NCI-H526 (cell line): ENCODE measurements around the gene TTC32.
A peak's percentile ranks its signal among the peaks of the same experiment; 100 is the strongest.
"Not testable (repeated sequence)": the region's sequence is repeated elsewhere in the genome, so short reads cannot be mapped to it uniquely, and the experiment has no call there.

Experiments used
- DNase-seq, 2 experiments: peaks; one replicate each; lab custom pipeline; 2025; lab: John Stamatoyannopoulos, UW

Gene TTC32

GRCh38 chr2:19899985-19900930, 1.5 kb downstream of the TTC32 start:
- DNase-seq = peak in 1 of 2 experiments; percentile 43

DNA sequence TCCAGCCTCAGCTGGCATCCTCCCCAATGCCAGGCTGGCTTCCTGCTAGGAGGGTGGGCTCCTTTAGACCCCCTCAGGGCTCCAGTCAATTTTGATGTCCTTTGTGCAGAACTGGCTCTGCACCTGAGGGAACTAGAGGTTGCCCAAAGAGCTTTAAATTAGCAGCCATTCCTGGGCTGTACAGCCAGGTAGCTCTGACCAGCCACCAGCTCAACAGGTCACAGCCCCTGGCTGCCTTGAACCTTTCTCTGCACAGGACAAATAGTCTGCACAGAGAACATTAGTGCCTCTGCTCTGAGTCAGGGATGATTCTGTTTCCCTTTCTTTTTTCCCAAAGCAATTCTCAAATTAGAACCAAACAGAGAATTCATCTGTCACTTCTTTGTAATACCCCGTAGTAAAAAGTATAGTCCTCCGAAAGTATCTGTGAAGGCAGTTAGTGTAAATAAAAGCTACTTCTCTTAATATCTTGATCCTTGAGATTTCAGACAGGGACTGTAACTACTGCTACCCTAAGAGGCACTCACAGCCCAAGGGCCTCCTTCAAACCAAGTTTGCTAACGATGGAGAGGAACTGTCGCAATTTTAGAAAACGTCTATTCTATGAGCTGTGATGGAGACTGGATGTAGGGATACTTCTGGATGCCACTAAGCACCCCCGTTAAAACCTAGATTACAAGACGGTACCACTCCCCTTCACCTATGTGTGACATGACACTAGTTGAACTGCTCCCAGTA, 3.0 kb downstream of the TTC32 start:
- no peak for DNase-seq

- DNase-seq = no peak
Observed at GRCh38 chr2:19897623-19898245, 4.0 kb downstream of the TTC32 start.

DNA sequence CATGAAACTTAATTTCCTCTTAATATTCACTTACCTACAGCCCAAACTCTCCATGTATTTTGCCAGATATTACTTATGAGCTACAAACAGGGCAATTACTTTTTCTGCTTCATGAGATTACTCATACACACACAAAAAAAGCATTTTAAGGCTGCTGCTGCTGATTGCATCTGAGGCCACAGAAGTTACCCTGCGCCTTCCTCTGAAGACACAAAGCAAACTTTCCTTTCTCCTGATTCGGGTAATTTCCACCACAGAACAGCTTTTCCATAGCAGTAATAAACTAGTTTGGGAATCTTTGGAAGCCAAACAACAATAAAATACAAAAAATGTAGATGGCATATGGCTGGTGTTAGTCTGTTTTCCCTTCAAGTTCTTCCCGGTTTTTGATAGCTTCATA, 6.2 kb downstream of the TTC32 start:
- no peak for DNase-seq

- DNase-seq = no peak
Observed at GRCh38 chr2:19894134-19894792, 7.5 kb downstream of the TTC32 start.

DNA sequence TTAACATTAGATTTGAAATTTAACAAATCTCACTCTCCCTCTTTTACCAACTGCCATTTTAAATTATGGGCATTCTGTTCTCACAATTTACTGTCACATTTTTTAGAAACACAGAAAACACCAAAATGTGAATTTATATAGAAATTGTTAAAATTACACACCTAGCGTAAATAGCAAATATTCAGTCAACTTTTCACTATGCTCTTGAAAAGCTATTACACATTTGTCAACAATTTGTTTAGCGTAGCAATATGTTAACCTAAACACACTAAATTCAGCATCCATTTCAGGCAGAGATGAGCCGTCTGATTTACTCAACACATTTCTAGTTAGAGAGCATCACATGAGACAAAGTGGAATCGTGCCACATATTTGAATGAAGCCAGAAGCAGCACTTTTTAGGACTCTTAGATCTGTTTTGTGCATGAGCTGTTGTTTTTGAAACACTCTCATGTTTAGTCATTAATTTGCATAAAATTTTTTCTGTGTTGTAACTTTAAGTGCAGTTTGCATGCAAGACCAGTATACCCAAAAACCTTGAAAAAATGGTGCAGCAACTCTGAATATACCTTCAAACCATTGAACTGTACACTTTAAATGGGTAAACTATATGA, 8.2 kb downstream of the TTC32 start:
- DNase-seq = no peak

- not testable (repeated sequence) for DNase-seq
Observed at GRCh38 chr2:19891971-19892370, 9.8 kb downstream of the TTC32 start.

DNA sequence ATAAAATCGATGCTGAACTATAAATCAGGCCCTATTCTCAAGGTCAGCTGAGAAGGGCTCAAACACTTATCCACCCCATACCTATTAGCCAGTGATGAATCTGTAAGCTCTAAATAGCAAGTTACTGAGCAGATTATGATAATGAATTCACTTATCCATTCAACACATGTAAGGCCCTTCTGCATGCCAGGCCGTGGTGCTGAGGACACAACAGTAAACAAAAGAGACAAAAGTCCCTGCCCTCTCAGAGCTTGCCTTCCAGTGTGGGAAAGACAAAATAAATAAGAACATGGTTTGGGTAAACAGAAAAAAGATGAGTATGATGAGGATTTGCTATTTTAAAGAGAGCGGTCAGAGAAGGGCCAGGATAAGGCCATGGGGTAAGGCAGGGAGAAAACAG, 11.7 kb downstream of the TTC32 start:
- no peak for DNase-seq

DNA sequence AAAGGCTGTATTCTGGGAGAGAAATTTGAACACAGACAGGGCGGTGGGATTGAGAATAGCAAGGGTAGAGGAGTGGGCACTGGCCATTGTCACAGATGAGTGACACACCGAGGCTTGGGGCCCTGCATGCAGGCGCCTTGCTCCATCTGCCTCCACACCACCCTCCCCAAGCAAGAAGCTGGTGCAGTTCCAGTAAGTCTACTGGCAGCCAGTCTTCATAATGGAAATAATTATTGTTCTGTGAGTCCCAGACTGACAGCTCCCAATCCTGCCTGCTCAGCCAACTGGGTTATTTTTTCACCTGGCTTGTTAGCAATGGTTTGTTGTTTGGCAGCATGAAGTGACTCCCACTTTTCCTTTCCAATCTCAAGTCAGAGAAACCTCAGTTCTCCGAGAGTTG, 13.0 kb downstream of the TTC32 start:
- no peak for DNase-seq

- DNase-seq = no peak
Observed at GRCh38 chr2:19887510-19887909, 14.3 kb downstream of the TTC32 start.

- DNase-seq = no peak
Observed at GRCh38 chr2:19886261-19886660, 15.5 kb downstream of the TTC32 start.

DNA sequence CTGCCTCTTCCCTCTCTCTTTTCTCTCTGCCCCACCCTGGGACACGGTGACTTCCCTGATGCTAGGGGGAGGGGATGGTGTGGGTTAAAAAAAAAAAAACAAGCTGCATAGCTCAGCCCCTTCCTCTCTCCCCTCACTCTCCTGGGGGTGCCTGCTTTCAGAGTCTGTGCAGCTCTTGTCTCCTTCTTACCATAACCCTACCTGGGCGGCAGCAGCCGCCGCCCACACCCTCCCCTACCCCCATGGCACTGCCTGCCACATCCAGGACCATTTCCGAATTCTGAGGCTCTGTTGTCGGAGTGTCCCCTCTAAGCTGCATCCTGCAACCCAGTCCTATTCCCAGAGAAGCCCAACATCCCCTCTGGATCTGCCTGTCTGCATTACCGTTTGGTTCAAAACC, 16.0 kb downstream of the TTC32 start:
- no peak for DNase-seq

DNA sequence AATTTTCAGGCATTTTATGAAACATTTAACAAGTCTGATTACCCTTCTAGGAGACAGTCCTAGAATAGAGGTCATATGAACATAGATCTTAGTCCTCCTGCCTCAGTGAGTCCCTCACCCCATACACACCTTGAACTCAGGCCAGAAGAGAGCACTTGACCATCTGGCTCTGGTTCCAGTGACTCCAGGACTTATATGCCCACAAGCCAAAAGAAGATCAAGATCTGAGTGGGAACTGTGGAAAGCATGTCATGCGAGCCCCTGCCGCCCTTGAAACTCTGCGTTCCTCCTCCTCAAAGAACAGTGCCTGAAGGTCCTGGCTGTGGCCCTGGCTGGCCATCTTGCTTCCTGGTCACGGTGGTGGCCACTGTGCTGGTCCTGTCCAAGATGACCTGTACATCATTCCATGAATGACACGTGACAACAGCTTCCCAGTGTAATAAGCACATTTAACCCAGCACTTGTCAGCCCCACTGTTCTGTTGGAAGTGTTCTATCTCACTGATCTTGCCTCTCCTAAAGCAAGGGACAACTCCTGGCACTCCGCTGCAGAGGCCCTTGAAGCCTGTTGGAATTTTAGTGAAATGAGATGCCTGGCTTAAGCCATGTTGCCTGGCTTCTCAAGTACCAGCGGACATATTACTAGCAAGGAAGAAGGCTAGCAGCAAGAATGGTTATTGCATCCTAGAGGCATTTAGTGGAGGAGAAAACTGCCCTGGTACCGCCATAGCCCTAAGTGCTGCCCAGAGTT, 17.6 kb downstream of the TTC32 start:
- no peak for DNase-seq

DNA sequence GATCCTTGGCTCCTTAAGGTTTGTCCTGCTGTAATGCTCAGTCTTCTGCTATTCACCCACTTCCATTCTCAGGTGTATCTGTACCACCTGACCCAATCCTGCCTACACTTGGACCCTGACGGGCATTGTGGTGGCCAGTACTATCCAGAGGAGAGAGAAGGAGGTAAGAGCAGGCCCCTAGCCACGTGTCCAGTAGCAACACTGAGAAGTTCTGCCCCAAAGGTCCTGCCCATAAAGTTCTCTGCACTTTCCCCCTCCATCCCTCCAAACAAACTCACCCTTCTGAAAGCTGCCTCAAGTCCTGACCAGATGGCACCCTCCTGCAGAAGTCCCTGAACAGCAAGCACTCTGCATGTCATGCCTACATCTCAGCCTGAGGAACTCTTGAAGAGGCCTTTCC, 18.3 kb downstream of the TTC32 start:
- no peak for DNase-seq

- no peak for DNase-seq
Observed at GRCh38 chr2:19882286-19882685, 19.5 kb downstream of the TTC32 start.

DNA sequence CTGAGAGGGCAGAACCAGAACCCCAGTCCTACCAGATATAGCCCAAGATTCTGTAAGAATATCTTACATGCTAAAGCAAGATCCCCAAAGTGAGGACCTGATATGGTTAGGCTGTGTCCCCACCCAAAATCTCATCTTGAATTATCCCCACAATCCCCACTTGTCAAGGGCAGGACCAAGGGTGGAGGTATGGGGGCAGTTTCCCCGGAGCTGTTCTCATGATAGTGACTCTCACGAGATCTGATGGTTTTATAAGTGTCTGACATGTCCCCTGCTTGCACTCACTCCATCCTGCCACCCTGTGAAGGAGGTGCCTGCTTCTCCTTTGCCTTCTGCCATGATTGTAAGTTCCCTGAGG, 19.9 kb downstream of the TTC32 start:
- no peak for DNase-seq

- DNase-seq = no peak
Observed at GRCh38 chr2:19881221-19881907, 20.4 kb downstream of the TTC32 start.

DNA sequence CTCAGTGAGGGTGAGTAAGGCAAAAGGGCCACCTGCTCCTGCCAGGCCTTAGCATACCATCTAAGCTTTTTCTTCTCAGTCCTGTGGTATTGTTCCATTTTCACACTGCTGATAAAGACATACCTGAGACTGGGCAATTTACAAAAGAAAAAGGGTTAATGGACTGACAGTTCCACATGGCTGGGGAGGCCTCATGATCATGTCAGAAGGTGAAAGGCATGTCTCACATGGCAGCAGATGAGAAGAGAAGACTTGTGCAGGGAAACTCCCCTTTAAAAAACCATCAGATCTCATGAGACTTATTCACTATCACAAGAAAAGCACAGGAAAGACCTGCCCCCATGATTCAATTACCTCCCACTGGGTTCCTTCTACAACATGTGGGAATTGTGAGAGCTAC, 21.6 kb downstream of the TTC32 start:
- DNase-seq = not testable (repeated sequence)

DNA sequence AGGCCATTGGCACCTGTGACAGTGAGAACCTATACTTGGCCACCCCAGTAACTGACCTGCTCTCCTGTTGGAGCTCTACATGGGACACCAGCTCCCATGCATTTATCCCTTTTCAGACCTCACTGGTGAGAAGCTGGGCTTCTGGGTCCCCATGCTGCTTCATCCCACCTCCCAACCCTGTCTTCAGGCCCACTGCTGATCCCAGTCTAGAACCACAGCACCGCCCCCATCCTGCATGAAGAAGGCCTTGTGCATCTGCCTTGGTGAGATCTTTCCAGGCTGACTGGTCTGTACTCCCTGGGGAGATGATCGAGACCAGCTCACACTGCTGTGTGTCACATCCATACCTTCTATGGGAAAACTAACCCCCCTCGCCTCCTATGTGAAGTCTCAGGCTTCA, 22.7 kb downstream of the TTC32 start:
- no peak for DNase-seq

DNA sequence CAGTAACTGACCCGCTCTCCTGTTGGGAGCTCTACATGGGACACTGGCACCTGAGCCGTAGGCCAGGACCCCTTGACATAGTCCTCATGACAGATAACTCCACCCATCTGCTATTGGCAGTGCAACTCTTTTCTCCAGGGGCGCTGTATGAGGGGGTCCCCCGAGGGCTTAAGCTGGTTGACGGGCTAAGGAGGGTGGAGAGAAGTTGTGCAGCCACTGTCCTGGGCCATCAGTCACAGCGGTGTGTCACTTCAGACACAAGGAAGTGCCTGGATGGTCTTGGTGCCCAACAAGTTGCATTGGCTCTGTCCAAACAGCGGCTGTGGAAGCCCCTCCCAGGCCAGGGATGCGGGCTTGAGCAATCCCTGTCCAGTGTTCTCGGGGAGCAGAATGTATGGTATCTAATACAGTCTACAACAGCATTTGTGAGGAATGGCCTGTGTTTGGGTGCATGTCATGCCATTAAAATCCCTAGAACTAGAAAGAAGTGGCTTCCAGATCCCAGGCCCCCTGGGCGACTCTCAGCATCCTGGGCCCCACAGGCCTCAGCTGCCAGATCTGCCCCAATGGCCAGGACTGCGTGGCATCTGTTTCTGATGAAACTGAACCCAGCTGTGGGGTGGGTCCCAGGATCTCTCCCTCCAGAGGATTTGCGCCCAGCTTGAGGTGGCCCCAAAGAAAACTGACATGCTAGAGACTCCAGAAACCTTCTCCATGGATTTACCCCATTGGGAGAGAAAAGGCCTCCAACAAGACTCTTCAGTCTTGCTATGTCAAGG, 23.3 kb downstream of the TTC32 start:
- DNase-seq = no peak
